Ureter (tissue), 1 donor: ENCODE results near the gene SLC25A3. TPM values are rescaled to one million over a fixed set of nuclear protein-coding genes. Genes with fewer than 3 reads are reported as not detected.

Experiments used
- total RNA-seq: library from RNA; stranded (reverse); gene quantifications from one replicate; pipeline ENCODE4 v1.2.4, GENCODE V29; 2023
- donor health status: DM: yes; HTN: yes; CAD: no.

SLC25A3 gene
- total RNA-seq, 1 donor from 2014 or later, result 378 TPM

Other genes starting within 250 kb of the SLC25A3 start
- 42.0 TPM for gene TMPO, start 78.1 kb upstream of the SLC25A3 start, total RNA-seq
- gene IKBIP, start 51.1 kb downstream of the SLC25A3 start, total RNA-seq, result 8.1 TPM
- 19.2 TPM for gene APAF1, start 51.6 kb downstream of the SLC25A3 start, total RNA-seq